ENCODE data around the gene GAS2L3. TPM values are rescaled to one million over a fixed set of nuclear protein-coding genes. Genes with fewer than 3 reads are reported as not detected.
A peak's percentile ranks its signal among the peaks of the same experiment; 100 is the strongest.

GAS2L3 gene
- polyA plus RNA-seq, 3 donors, result 0.53 to 1.6 (median 1.1) TPM

DNA sequence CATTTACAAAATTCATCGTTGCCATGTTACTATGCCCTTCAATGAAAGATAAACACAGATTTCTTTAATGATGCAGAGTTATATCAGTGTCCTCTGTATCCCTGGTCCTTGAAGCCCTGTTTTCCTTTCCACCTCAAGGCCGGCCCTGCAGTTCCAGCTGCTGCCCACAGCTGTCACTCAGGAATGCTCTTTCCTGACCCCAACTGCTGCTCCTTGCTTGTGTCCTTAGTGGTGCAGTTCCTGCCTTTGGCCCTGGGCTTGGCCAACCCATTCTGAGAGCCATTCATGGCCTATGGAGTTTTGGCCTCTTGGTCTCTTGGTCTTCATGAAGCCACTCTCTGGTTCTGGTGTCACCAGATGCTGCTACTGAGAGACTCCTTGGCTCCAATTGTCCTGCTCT, 93.1 kb downstream of the GAS2L3 start:
- Histone ChIP-seq H3K4me1 (ENCODE audit: control insufficient read depth in 1 of 2, insufficient read depth in 2 of 2, low read length in 2 of 2) (no peaks in the 10 kb centered on the region), H2AFZ (ENCODE audit: insufficient read depth, low read depth, low read length, poor library complexity, severe bottlenecking) (no peak overlapping the region), H3K4me2 (replicated peaks; ENCODE audit: extremely low read depth, low read length, poor library complexity, severe bottlenecking) (no peak overlapping the region), H3K4me3 (replicated peaks in 1 of 3; ENCODE audit: low read depth in 2 of 3, low read length in 3 of 3) (no peak overlapping the region), H3K9ac (ENCODE audit: insufficient read depth, low read length, poor library complexity, severe bottlenecking) (no peak overlapping the region), H3K27ac (ENCODE audit: low read depth in 1 of 2, low read length in 2 of 2) (no peak overlapping the region), H3K27me3 (ENCODE audit: control insufficient read depth in 2 of 2, insufficient read depth in 2 of 2, low read length in 2 of 2) (no peaks in the 10 kb centered on the region), H3K9me3 (replicated peaks in 1 of 2; ENCODE audit: control insufficient read depth in 1 of 2, insufficient read depth in 1 of 2, low read length in 2 of 2) (no peaks in the 10 kb centered on the region), H3K79me2 (ENCODE audit: insufficient read depth, low read length) (no peaks in the 10 kb centered on the region), H3K36me3 (replicated peaks in 1 of 2; ENCODE audit: control insufficient read depth in 1 of 2, insufficient read depth in 2 of 2, low read length in 2 of 2) (no peaks in the 10 kb centered on the region), H4K20me1 (ENCODE audit: insufficient read depth, low read length) (no peaks in the 10 kb centered on the region)
- Mint-ChIP-seq H3K36me3 (no peaks in the 10 kb centered on the region), H3K4me1 (no peaks in the 10 kb centered on the region), H3K4me3 (peak overlapping the region in 1 of 2 donors; percentile 10), H3K27ac (no peak overlapping the region), H3K27me3 (ENCODE audit: low read depth in 3 of 3) (peaks cover 6 to 11% (median 9%) of the 10 kb centered on the region in 3 donors), H3K9me3 (peaks cover 0 to 2% (median 0%) of the 10 kb centered on the region in 7 donors)
- 85% methylated on average over 2 of the region's 2 CpGs for WGBS (ENCODE audit: insufficient coverage)
- intact Hi-C loops (cut with micrococcal nuclease), result no loop called here
- TF ChIP-seq, protein P1, sequence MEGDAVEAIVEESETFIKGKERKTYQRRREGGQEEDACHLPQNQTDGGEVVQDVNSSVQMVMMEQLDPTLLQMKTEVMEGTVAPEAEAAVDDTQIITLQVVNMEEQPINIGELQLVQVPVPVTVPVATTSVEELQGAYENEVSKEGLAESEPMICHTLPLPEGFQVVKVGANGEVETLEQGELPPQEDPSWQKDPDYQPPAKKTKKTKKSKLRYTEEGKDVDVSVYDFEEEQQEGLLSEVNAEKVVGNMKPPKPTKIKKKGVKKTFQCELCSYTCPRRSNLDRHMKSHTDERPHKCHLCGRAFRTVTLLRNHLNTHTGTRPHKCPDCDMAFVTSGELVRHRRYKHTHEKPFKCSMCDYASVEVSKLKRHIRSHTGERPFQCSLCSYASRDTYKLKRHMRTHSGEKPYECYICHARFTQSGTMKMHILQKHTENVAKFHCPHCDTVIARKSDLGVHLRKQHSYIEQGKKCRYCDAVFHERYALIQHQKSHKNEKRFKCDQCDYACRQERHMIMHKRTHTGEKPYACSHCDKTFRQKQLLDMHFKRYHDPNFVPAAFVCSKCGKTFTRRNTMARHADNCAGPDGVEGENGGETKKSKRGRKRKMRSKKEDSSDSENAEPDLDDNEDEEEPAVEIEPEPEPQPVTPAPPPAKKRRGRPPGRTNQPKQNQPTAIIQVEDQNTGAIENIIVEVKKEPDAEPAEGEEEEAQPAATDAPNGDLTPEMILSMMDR (IDR thresholded peaks at IDR 0.05), result no peak
- no peak for DNase-seq

DNA sequence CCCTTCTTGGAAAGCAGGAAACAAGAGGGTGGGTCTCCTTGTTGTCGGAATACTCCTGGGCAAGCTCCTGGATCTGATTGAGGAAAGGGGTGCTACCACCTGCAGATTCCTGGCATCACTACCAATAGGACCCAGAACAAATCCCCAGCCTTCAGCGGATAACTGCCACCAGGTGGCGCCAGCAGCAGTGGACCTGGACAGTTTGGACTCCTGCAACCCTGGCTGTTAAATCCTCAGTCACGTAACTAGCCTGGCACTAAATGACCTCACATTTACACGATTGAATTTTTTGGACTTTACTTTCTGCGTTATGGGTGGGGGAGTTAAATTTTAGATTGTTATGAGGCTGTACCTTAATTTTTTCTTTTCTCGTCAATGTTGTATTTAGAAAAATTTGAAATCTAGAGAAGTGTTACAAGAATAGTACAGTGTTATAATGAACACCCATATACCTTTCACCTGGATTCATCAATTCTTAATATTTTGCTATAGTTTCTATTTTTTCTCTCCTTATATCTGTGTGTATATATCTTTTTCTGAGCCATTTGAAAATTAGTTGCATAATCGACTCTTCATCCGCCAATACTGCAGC, 95.6 kb downstream of the GAS2L3 start:
- no CpG with 5 or more reads among the region's 9 CpGs for WGBS (ENCODE audit: insufficient coverage)
- H3K4me2 ChIP-seq (replicated peaks; ENCODE audit: extremely low read depth, low read length, poor library complexity, severe bottlenecking), result no peak overlapping the region
- no peak overlapping the region for H3K9ac ChIP-seq (ENCODE audit: insufficient read depth, low read length, poor library complexity, severe bottlenecking)
- H3K27ac ChIP-seq (ENCODE audit: low read depth in 1 of 2, low read length in 2 of 2), result no peak overlapping the region
- H3K4me1 ChIP-seq (ENCODE audit: control insufficient read depth in 1 of 2, insufficient read depth in 2 of 2, low read length in 2 of 2), result no peaks in the 10 kb centered on the region
- Mint-ChIP-seq H3K4me1 (no peaks in the 10 kb centered on the region), H3K27me3 (ENCODE audit: low read depth in 3 of 3) (peaks cover 6 to 11% (median 10%) of the 10 kb centered on the region in 3 donors), H3K9me3 (no peaks in the 10 kb centered on the region), H3K4me3 (no peak overlapping the region), H3K36me3 (no peaks in the 10 kb centered on the region), H3K27ac (no peak overlapping the region)
- no peaks in the 10 kb centered on the region for H4K20me1 ChIP-seq (ENCODE audit: insufficient read depth, low read length)
- DNase-seq, result peak; percentile 29 to 48 (median 41)
- no peaks in the 10 kb centered on the region for H3K36me3 ChIP-seq (replicated peaks in 1 of 2; ENCODE audit: control insufficient read depth in 1 of 2, insufficient read depth in 2 of 2, low read length in 2 of 2)
- no peak overlapping the region for H2AFZ ChIP-seq (ENCODE audit: insufficient read depth, low read depth, low read length, poor library complexity, severe bottlenecking)
- intact Hi-C loops (cut with micrococcal nuclease), result no loop called here
- no peaks in the 10 kb centered on the region for H3K79me2 ChIP-seq (ENCODE audit: insufficient read depth, low read length)
- H3K9me3 ChIP-seq (replicated peaks in 1 of 2; ENCODE audit: control insufficient read depth in 1 of 2, insufficient read depth in 1 of 2, low read length in 2 of 2), result no peaks in the 10 kb centered on the region
- H3K4me3 ChIP-seq (replicated peaks in 1 of 3; ENCODE audit: low read depth in 2 of 3, low read length in 3 of 3), result no peak overlapping the region
- H3K27me3 ChIP-seq (ENCODE audit: control insufficient read depth in 2 of 2, insufficient read depth in 2 of 2, low read length in 2 of 2), result no peaks in the 10 kb centered on the region
- TF ChIP-seq, protein P1 (IDR thresholded peaks at IDR 0.05), result peak; percentile 83
